ENCODE data around the gene EDRF1. TPM values are rescaled to one million over a fixed set of nuclear protein-coding genes. Genes with fewer than 3 reads are reported as not detected.

The EDRF1 gene
- 24.5 and 25.0 TPM in 2 replicates for total RNA-seq

GRCh38 chr10:125719173-125720001 lies at the start of gene EDRF1:
TSS of gene EDRF1 (plus strand) at chr10:125719709. CDS start at chr10:125719808, 99 bp downstream.
- Histone ChIP-seq H3K36me3 (ENCODE audit: insufficient read depth, low read length) (peaks cover 35% of the 10 kb centered on the region), H3K27me3 (ENCODE audit: insufficient read depth, low read length) (no peaks in the 10 kb centered on the region), H3K9me3 (ENCODE audit: low read depth, low read length) (no peaks in the 10 kb centered on the region), H3K4me1 (ENCODE audit: insufficient read depth, low read length) (peaks cover 19% of the 10 kb centered on the region), H3K79me2 (ENCODE audit: insufficient read depth, low read length) (peaks cover 27% of the 10 kb centered on the region), H4K20me1 (ENCODE audit: insufficient read depth, low read length) (peaks cover 3% of the 10 kb centered on the region), H3K4me2 (ENCODE audit: insufficient read depth, low read length) (peak within 1 kb of the TSS; percentile 97), H2AFZ (ENCODE audit: low read length) (peak within 1 kb of the TSS; percentile 97), H3K4me3 (ENCODE audit: insufficient read depth, low read length) (peak within 1 kb of the TSS; percentile 95), H3K27ac (ENCODE audit: low read depth, low read length) (peak within 1 kb of the TSS; percentile 92)
- peak; percentile 98 for DNase-seq (ENCODE audit: insufficient read length, low spot score, missing footprints)
- TF ChIP-seq CTCF (IDR thresholded peaks at IDR 0.05; ENCODE audit: extremely low read depth, low read depth, low read length): no peak

GRCh38 chr10:125672884-125673283 lies 46.6 kb upstream of the EDRF1 start:
- Histone ChIP-seq H3K9me3 (ENCODE audit: low read depth, low read length) (peaks cover 3% of the 10 kb centered on the region), H3K27me3 (ENCODE audit: insufficient read depth, low read length) (no peaks in the 10 kb centered on the region), H3K4me2 (ENCODE audit: insufficient read depth, low read length) (no peak overlapping the region), H4K20me1 (ENCODE audit: insufficient read depth, low read length) (no peaks in the 10 kb centered on the region), H3K4me1 (ENCODE audit: insufficient read depth, low read length) (no peaks in the 10 kb centered on the region), H3K27ac (ENCODE audit: low read depth, low read length) (no peak overlapping the region), H3K36me3 (ENCODE audit: insufficient read depth, low read length) (no peaks in the 10 kb centered on the region), H2AFZ (ENCODE audit: low read length) (no peak overlapping the region), H3K4me3 (ENCODE audit: insufficient read depth, low read length) (no peak overlapping the region), H3K79me2 (ENCODE audit: insufficient read depth, low read length) (no peaks in the 10 kb centered on the region)
- TF ChIP-seq CTCF (IDR thresholded peaks at IDR 0.05; ENCODE audit: extremely low read depth, low read depth, low read length): no peak
- DNase-seq (ENCODE audit: insufficient read length, low spot score, missing footprints): no peak

- H3K4me3 ChIP-seq (ENCODE audit: insufficient read depth, low read length): no peak overlapping the region
- no peak for TF ChIP-seq CTCF (IDR thresholded peaks at IDR 0.05; ENCODE audit: extremely low read depth, low read depth, low read length)
- H3K27me3 ChIP-seq (ENCODE audit: insufficient read depth, low read length): peaks cover 10% of the 10 kb centered on the region
- H3K27ac ChIP-seq (ENCODE audit: low read depth, low read length): no peak overlapping the region
- no peaks in the 10 kb centered on the region for H3K36me3 ChIP-seq (ENCODE audit: insufficient read depth, low read length)
- no peak for DNase-seq (ENCODE audit: insufficient read length, low spot score, missing footprints)
- peak overlapping the region; percentile 65 for H2AFZ ChIP-seq (ENCODE audit: low read length)
- peak overlapping the region; percentile 61 for H3K4me2 ChIP-seq (ENCODE audit: insufficient read depth, low read length)
- H3K79me2 ChIP-seq (ENCODE audit: insufficient read depth, low read length): no peaks in the 10 kb centered on the region
- no peaks in the 10 kb centered on the region for H4K20me1 ChIP-seq (ENCODE audit: insufficient read depth, low read length)
- H3K4me1 ChIP-seq (ENCODE audit: insufficient read depth, low read length): no peaks in the 10 kb centered on the region
- H3K9me3 ChIP-seq (ENCODE audit: low read depth, low read length): peaks cover 3% of the 10 kb centered on the region
These were observed 40.1 kb upstream of the EDRF1 start for GRCh38 chr10:125679436-125679835.

GRCh38 chr10:125683063-125683462 lies 36.4 kb upstream of the EDRF1 start, which contains the start of gene TEX36:
TSS of gene TEX36 (minus strand) at chr10:125683163. CDS start at chr10:125682989, 174 bp downstream.
- peaks cover 13% of the 10 kb centered on the region for H3K27me3 ChIP-seq (ENCODE audit: insufficient read depth, low read length)
- DNase-seq (ENCODE audit: insufficient read length, low spot score, missing footprints): no peak
- H3K27ac ChIP-seq (ENCODE audit: low read depth, low read length): no peak within 1 kb of the TSS
- no peak within 1 kb of the TSS for H3K4me3 ChIP-seq (ENCODE audit: insufficient read depth, low read length)
- no peak within 1 kb of the TSS for H2AFZ ChIP-seq (ENCODE audit: low read length)
- H3K36me3 ChIP-seq (ENCODE audit: insufficient read depth, low read length): no peaks in the 10 kb centered on the region
- no peak for TF ChIP-seq CTCF (IDR thresholded peaks at IDR 0.05; ENCODE audit: extremely low read depth, low read depth, low read length)
- no peaks in the 10 kb centered on the region for H3K4me1 ChIP-seq (ENCODE audit: insufficient read depth, low read length)
- no peaks in the 10 kb centered on the region for H3K9me3 ChIP-seq (ENCODE audit: low read depth, low read length)
- H3K4me2 ChIP-seq (ENCODE audit: insufficient read depth, low read length): no peak within 1 kb of the TSS
- H4K20me1 ChIP-seq (ENCODE audit: insufficient read depth, low read length): no peaks in the 10 kb centered on the region
- H3K79me2 ChIP-seq (ENCODE audit: insufficient read depth, low read length): no peaks in the 10 kb centered on the region
